H9 (cell line): ENCODE results near the gene JAKMIP1. TPM values are rescaled to one million over a fixed set of nuclear protein-coding genes. Genes with fewer than 3 reads are reported as not detected.

ENCODE experiments used
- DNase-seq: peaks from one replicate; pipeline ENCODE4 v3.0.0-alpha.2; 2017
- H2AFZ ChIP-seq: one replicate; pipeline ENCODE4 v1.6.1; 2013; ENCODE audit warnings: mild to moderate bottlenecking, low read length, control low read depth, moderate library complexity
- H2AK5ac ChIP-seq: 2 replicates; pipeline ENCODE4 v1.6.1; 2013; ENCODE audit warnings: low read length, control low read depth, mixed read lengths; ENCODE audit not compliant: insufficient read length
- H2BK120ac ChIP-seq: one replicate; pipeline ENCODE4 v1.6.1; 2013; ENCODE audit warnings: low read depth, mild to moderate bottlenecking, low read length, control low read depth, inconsistent platforms; ENCODE audit not compliant: poor library complexity, severe bottlenecking
- H2BK12ac ChIP-seq: 2 replicates; pipeline ENCODE4 v1.6.1; 2013; ENCODE audit warnings: low read length, control low read depth, mixed read lengths, low read depth; ENCODE audit not compliant: insufficient read length
- H2BK15ac ChIP-seq: 2 replicates; pipeline ENCODE4 v1.6.1; 2013; ENCODE audit warnings: low read depth, low read length, control low read depth
- H2BK20ac ChIP-seq: one replicate; pipeline ENCODE4 v1.6.1; 2013; ENCODE audit warnings: low read depth, mild to moderate bottlenecking, low read length, control low read depth, inconsistent platforms; ENCODE audit not compliant: poor library complexity, severe bottlenecking
- H2BK5ac ChIP-seq: 2 replicates; pipeline ENCODE4 v1.6.1; 2013; ENCODE audit warnings: low read length, control low read depth, mixed read lengths; ENCODE audit not compliant: insufficient read length
- H3K14ac ChIP-seq: 2 replicates; pipeline ENCODE4 v1.6.1; 2013; ENCODE audit warnings: low read length, control low read depth; ENCODE audit not compliant: insufficient read depth
- H3K18ac ChIP-seq: 2 replicates; pipeline ENCODE4 v1.6.1; 2013; ENCODE audit warnings: low read depth, mild to moderate bottlenecking, mixed read lengths, low read length, control low read depth; ENCODE audit not compliant: insufficient read length
- H3K23ac ChIP-seq: 2 replicates; pipeline ENCODE4 v1.6.1; 2013; ENCODE audit warnings: low read length, control low read depth, mixed read lengths, low read depth; ENCODE audit not compliant: insufficient read length
- H3K23me2 ChIP-seq: 2 replicates; pipeline ENCODE4 v1.6.1; 2013; ENCODE audit warnings: low read depth, mild to moderate bottlenecking, mixed read lengths, low read length, control low read depth; ENCODE audit not compliant: insufficient read length, poor library complexity, severe bottlenecking
- H3K27ac ChIP-seq: 2 replicates; pipeline ENCODE4 v1.5.1; 2013; ENCODE audit warnings: low read length, control low read depth, mixed read lengths, low read depth; ENCODE audit not compliant: insufficient read length
- H3K27me3 ChIP-seq: 2 replicates; pipeline ENCODE4 v1.6.1; 2013; ENCODE audit warnings: low read length, control low read depth, inconsistent platforms; ENCODE audit not compliant: insufficient read depth
- H3K4ac ChIP-seq: 2 replicates; pipeline ENCODE4 v1.6.1; 2013; ENCODE audit warnings: low read depth, mild to moderate bottlenecking, control low read depth, inconsistent platforms, low read length, moderate library complexity
- H3K4me1 ChIP-seq: 2 replicates; pipeline ENCODE4 v1.6.1; 2013; ENCODE audit warnings: low read length, control low read depth, inconsistent platforms; ENCODE audit not compliant: insufficient read depth
- H3K4me2 ChIP-seq: 2 replicates; pipeline ENCODE4 v1.6.1; 2013; ENCODE audit warnings: low read length, control low read depth, mixed read lengths; ENCODE audit not compliant: insufficient read length, insufficient read depth
- H3K56ac ChIP-seq: 2 replicates; pipeline ENCODE4 v1.6.1; 2013; ENCODE audit warnings: low read depth, mild to moderate bottlenecking, mixed read lengths, low read length, control low read depth; ENCODE audit not compliant: insufficient read length
- H3K79me1 ChIP-seq: 2 replicates; pipeline ENCODE4 v1.6.1; 2013; ENCODE audit warnings: low read depth, mild to moderate bottlenecking, moderate library complexity, low read length, control low read depth, inconsistent platforms; ENCODE audit not compliant: insufficient read depth, poor library complexity, severe bottlenecking
- H3K79me2 ChIP-seq: 2 replicates; pipeline ENCODE4 v1.6.1; 2013; ENCODE audit warnings: low read length, control low read depth, inconsistent platforms; ENCODE audit not compliant: insufficient read depth
- H3K9ac ChIP-seq: 2 replicates; pipeline ENCODE4 v1.6.1; 2013; ENCODE audit warnings: low read length, control low read depth, mixed read lengths; ENCODE audit not compliant: insufficient read length; ENCODE audit errors: extremely low read depth
- H3K9me3 ChIP-seq: one replicate; pipeline ENCODE4 v1.6.1; 2013; ENCODE audit warnings: low read depth, low read length, inconsistent platforms; ENCODE audit not compliant: control insufficient read depth
- H3T11ph ChIP-seq: one replicate; pipeline ENCODE4 v1.6.1; 2013; ENCODE audit warnings: mild to moderate bottlenecking, low read length, control low read depth, inconsistent platforms
- H4K20me1 ChIP-seq: one replicate; pipeline ENCODE4 v1.6.1; 2013; ENCODE audit not compliant: control insufficient read depth, insufficient read length, insufficient read depth
- H4K5ac ChIP-seq: 2 replicates; pipeline ENCODE4 v1.6.1; 2013; ENCODE audit warnings: low read depth, mild to moderate bottlenecking, mixed read lengths, low read length, control low read depth; ENCODE audit not compliant: insufficient read length
- H4K8ac ChIP-seq: replicated peaks from 2 replicates; pipeline ENCODE4 v1.6.1; 2013; ENCODE audit warnings: low read length, control low read depth, mixed read lengths, low read depth; ENCODE audit not compliant: insufficient read length
- H4K91ac ChIP-seq: 2 replicates; pipeline ENCODE4 v1.6.1; 2013; ENCODE audit warnings: low read depth, mild to moderate bottlenecking, moderate library complexity, mixed read lengths, low read length, control low read depth; ENCODE audit not compliant: insufficient read length
- H3K27ac Mint-ChIP-seq, 3 experiments: 2 replicates in 2 of 3; 3 replicates in 1 of 3; pipeline ENCODE4 v1.8.0; 2020 to 2021; ENCODE audit warnings: mixed read lengths in 3 of 3, mild to moderate bottlenecking in 1 of 3, moderate library complexity in 1 of 3
- H3K27me3 Mint-ChIP-seq: 2 replicates; pipeline ENCODE4 v1.8.0; 2021; ENCODE audit warnings: low read depth, mild to moderate bottlenecking, moderate library complexity, mixed read lengths
- H3K36me3 Mint-ChIP-seq, 3 experiments: 2 replicates in 2 of 3; 3 replicates in 1 of 3; pipeline ENCODE4 v1.8.0; 2020 to 2021; ENCODE audit warnings: low read depth in 3 of 3, mixed read lengths in 3 of 3; ENCODE audit not compliant: insufficient read depth in 1 of 3
- H3K4me1 Mint-ChIP-seq, 2 experiments: 2 replicates each; pipeline ENCODE4 v1.8.0; 2020; ENCODE audit warnings: mixed read lengths in 2 of 2
- H3K4me3 Mint-ChIP-seq, 2 experiments: 2 replicates in 1 of 2; 3 replicates in 1 of 2; pipeline ENCODE4 v1.8.0; 2020 to 2021; ENCODE audit warnings: mild to moderate bottlenecking in 2 of 2, mixed read lengths in 2 of 2, moderate library complexity in 1 of 2
- H3K9me3 Mint-ChIP-seq, 2 experiments: 2 replicates in 1 of 2; 3 replicates in 1 of 2; pipeline ENCODE4 v1.8.0; 2020; ENCODE audit warnings: mild to moderate bottlenecking in 2 of 2, mixed read lengths in 2 of 2, moderate library complexity in 1 of 2
- WGBS: extraction: QIAGEN DNeasy Blood & Tissue Kit; methylation state at CpG from one replicate; pipeline ENCODE4 v1.1.7; 2013; ENCODE audit warnings: missing lambda C conversion rate, low lambda C conversion rate, mixed read lengths; ENCODE audit not compliant: insufficient read length; ENCODE audit errors: extremely low coverage; 5-methylcytosine and 5-hydroxymethylcytosine counted together
- total RNA-seq: library from RNA; stranded (reverse); gene quantifications from 2 replicates; pipeline ENCODE4 v1.2.1, GENCODE V29; 2021
- TF ChIP-seq, protein P1 (sequence below): fragments of 200-600 bp; sonication (generic); conservative IDR thresholded peaks from 3 replicates; pipeline ENCODE4 v1.8.0; 2021; ENCODE audit warnings: antibody characterized with exemption, mild to moderate bottlenecking

JAKMIP1 gene
- total RNA-seq, 1 experiment from 2014 or later = 1.5 TPM

- TF ChIP-seq, protein P1, sequence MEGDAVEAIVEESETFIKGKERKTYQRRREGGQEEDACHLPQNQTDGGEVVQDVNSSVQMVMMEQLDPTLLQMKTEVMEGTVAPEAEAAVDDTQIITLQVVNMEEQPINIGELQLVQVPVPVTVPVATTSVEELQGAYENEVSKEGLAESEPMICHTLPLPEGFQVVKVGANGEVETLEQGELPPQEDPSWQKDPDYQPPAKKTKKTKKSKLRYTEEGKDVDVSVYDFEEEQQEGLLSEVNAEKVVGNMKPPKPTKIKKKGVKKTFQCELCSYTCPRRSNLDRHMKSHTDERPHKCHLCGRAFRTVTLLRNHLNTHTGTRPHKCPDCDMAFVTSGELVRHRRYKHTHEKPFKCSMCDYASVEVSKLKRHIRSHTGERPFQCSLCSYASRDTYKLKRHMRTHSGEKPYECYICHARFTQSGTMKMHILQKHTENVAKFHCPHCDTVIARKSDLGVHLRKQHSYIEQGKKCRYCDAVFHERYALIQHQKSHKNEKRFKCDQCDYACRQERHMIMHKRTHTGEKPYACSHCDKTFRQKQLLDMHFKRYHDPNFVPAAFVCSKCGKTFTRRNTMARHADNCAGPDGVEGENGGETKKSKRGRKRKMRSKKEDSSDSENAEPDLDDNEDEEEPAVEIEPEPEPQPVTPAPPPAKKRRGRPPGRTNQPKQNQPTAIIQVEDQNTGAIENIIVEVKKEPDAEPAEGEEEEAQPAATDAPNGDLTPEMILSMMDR = no peak
- H3K4me1 ChIP-seq = peaks cover 2% of the 10 kb centered on the region; the same call in 1 of the 2 replicates
- H2BK20ac ChIP-seq = no peak overlapping the region
- H3K36me3 Mint-ChIP-seq = no peaks in the 10 kb centered on the region
- H3K4ac ChIP-seq = no peak overlapping the region
- H3K4me3 Mint-ChIP-seq = no peak overlapping the region
- no peak overlapping the region for H2AK5ac ChIP-seq
- H3K9ac ChIP-seq = no peak overlapping the region
- DNase-seq = no peak
- H3K79me2 ChIP-seq = no peaks in the 10 kb centered on the region
- no peak overlapping the region for H2BK15ac ChIP-seq
- no peaks in the 10 kb centered on the region for H3K27me3 ChIP-seq
- no peak overlapping the region for H4K5ac ChIP-seq
- no peak overlapping the region for H2AFZ ChIP-seq
- no peaks in the 10 kb centered on the region for H3K23me2 ChIP-seq
- no peak overlapping the region for H2BK5ac ChIP-seq
- no peak overlapping the region for H3K56ac ChIP-seq
- H3K27ac Mint-ChIP-seq = no peak overlapping the region
- WGBS = no CpG with 5 or more reads among the region's 4 CpGs
- no peak overlapping the region for H2BK12ac ChIP-seq
- H3K4me1 Mint-ChIP-seq = peaks cover 30 to 40% of the 10 kb centered on the region in 2 experiments
- H4K20me1 ChIP-seq = no peaks in the 10 kb centered on the region
- H3K9me3 Mint-ChIP-seq = no peaks in the 10 kb centered on the region
- H3K18ac ChIP-seq = no peak overlapping the region
- peaks cover 6% of the 10 kb centered on the region for H3K27me3 Mint-ChIP-seq
- no peak overlapping the region for H2BK120ac ChIP-seq
- no peak overlapping the region for H3K4me2 ChIP-seq
- H4K91ac ChIP-seq = no peak overlapping the region
- H3K9me3 ChIP-seq = no peaks in the 10 kb centered on the region
- no peak overlapping the region for H3K14ac ChIP-seq
- no peak overlapping the region for H3K23ac ChIP-seq
- no peak overlapping the region for H3K27ac ChIP-seq
- H3T11ph ChIP-seq = no peak overlapping the region
- H3K79me1 ChIP-seq = no peaks in the 10 kb centered on the region
- no peak overlapping the region for H4K8ac ChIP-seq
Observed at GRCh38 chr4:6033381-6033780, 167.0 kb downstream of the JAKMIP1 start.
